ENCODE results near the gene GPR150.

GRCh38 chr5:95623706-95624105 lies 3.8 kb downstream of the GPR150 start:
- TF ChIP-seq TAF1 (IDR thresholded peaks at IDR 0.05; ENCODE audit: borderline replicate concordance, low read depth, low read length) = no peak
- no peak for TF ChIP-seq POLR2A (IDR thresholded peaks at IDR 0.05; ENCODE audit: low read depth, low read length)
